HPDE6-E6E7 (cell line): Measurements from ENCODE around the gene STRIP2.
"Not testable (repeated sequence)": the region's sequence is repeated elsewhere in the genome, so short reads cannot be mapped to it uniquely, and the experiment has no call there.

Experiments used
- DNase-seq: peaks from one replicate; pipeline ENCODE4 v3.0.0; 2011; ENCODE audit warnings: missing footprints; ENCODE audit errors: extremely low spot score

STRIP2 gene

DNA sequence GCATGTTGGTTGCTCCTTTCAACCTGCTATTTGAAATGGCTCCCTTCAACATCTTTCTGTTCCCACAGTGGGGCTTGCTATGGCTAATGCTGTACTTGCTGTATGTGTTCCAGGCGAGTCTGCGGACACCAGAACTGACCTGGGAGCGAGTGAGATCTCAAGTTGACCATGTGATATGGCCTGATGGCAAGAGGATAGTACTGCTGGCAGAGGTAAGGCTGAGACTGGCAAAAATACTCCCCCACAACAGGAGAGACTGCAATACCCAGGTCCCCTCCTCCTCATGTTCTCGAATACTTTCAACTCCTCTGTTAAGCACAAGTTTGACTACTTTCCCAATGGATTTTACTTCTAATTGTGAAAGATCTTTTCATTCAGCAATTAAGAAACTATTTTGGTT lies 11.5 kb upstream of the STRIP2 start:
- DNase-seq = no peak

DNA sequence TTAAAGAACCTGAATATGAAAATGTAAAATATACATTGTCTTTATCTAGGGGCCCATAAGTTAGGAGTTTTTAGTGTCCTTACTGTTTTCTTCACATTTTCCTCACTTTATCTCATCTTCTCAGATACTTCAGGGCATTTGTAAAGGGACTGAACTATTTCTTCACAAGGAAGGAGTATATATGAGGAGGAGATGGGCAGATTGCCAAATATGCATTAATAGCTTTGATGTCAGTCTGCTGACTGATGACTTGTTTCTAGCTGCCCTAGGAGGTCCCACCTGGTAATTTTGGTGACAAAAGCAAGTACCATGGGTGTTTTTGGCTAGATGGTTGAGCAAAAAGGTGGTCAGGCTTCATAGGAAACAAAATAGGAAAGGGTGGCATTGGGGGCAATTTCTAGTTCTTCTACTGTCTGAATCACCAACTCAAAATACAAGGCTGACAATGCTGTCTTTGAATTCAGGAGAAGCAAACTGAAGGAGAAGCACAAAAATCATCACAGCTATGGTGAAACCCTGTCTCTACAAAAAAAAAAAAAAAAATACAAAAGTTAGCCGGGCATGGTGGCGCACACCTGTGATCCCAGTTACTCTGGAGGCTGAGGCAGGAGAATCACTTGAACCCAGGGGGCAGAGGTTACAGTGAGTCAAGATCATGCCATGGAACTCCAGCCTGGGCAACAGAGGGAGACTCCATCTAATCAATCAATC lies 10.4 kb upstream of the STRIP2 start:
- peak; percentile 29 for DNase-seq

DNA sequence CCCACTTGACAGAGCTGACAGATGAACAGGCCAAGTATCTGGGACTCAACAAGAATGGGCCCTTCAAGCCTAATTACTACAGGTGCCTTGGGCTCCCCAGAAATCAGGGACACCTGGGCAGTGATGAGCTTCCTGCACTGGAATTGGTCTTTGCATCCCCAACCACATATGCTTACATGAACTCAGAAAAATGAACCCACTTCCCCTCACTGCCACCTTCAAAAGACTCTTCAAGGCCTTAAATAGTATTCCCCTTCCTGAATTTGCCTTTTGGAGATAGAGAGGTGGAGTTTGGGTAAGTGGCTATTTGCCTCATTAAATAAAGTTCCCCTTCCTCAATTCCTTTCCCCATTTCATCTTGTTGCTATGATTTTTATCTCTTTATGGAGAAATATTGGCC lies 7.8 kb upstream of the STRIP2 start:
- no peak for DNase-seq

DNA sequence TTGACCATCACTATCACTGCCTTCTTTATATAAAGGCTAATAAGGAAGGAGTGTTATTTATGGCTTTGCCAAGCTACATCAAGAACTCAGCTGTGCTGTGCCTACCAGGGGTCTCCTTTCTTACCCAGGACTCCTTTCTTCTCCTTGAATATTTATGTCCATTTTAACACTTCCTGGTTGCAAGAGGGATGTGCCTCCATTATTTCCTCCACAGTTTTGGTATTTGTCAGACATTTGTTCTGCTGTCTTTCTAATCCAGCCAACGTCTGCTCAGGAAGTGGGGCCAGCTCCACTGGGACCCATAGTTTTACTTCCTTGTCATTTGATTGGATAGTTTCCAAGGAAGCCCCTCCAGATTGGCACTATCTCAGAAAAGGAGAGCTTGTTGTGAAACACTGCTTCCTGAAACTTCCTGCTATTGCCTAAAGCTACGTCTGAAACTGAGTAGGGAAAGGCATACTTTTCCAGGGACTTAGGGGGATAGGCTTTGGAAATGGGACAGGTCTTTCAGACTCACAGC lies 6.6 kb upstream of the STRIP2 start:
- DNase-seq = no peak

DNA sequence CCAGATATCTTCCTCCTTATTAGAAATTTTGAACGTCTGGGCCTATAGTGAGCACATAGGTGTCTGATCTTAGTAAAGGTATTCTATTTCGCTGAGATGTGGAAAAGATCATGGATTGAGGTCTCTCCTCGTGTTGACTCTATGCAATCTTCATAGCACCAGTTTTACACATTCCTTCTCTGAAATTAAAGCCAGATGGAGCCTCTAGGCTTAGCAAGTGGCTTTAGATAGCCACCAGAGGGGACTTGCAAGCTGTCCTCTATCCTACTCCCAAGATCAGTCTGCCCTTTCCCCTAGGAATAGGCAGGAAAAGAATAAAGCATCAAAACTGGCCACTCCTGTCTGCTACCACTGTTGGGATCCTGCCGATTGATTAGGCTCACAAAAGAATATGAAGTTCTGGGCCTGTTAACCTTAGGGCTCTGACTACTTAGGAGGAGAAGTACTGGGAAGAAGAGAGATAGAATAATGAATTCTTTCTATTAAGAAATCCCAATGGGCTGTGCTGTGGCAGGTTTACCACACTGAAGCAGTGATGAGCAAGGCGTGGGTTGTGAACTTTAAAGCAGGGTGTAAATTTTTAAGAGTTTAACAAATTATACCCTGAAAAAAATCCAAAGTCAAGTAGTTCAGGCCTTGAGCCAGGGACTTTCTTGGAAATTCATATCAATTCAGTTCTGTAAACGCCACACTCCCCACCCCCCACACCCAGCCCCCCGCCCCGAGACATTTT lies 2.2 kb upstream of the STRIP2 start:
- DNase-seq = no peak

DNA sequence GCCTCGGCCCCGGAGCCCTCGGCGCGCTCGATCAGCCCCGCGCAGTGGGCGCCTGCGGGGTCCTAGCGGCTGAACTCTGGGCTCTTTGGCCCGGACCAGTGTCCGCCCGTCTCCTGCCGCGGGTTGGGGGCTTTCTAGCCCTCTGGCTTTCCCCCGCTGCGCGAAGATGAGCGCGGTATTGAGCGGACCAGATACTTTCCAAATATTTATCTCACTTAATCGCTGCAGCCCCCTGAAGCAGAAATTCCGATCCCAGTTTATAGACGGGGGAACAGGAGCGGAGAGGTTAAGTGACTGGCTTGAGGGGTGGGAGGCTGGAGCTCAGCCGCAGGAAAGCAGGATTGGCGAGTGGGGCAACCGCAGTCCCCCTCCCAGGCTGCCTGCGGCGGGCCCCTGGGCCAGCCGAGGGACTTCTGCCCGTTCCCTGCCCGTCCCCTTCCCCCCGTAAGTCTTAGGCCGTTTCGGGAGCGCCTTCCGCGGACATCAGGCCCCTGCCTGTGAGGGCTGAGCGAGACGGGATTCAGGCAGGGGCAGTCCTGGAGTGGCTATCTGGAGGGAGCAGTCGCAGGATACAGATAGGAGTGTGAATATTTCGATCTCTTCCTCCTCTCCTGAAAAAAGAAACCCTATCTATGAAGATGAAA lies 565 bp downstream of the STRIP2 start:
- no peak for DNase-seq

DNA sequence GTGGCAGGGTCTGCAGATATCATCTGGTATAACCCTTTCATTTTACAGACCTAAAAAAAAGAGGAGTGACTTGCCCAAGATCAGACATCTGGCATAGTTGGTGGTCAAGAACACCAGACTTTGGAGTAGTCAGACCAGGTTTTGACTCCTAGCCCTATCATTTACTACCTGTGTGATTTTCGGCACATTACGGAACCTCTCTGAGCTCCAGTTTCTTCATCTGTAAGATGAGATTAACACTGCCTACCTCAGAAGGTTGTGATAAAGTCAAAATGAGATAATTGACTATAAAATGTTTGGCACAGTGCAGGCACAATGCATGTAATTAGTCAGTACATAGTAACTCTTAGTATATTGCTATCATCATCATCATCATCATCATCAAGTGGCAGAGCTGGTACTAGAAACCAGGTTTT lies 1.2 kb downstream of the STRIP2 start:
- no peak for DNase-seq

DNA sequence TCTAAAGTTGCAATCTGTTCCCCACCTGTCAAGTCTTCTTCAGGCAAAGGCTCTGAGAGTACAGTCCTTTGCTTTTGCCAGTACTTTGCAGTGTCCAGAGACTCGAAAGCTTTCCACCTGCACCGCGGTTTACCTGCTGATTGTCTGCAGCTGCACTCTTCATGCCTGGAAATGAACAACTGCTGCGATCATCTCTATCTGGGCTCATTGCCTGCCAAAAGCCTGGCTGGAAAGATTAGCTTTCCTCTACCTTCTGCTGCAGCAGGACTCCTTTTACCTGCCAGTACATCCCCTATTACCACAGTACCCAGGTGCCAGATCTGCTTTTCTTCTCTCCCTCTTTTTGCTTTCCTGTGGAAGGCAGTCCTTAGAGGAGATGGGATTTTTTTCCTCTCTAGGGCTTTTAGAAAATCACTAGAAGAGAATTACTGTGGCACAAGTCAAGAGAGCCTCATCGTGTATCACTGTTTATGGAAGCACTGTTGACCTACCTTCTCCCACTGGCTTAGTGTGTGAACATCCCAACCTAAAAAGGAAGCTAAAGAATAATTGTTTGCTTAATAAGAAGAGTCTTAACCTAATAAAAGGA lies 2.2 kb downstream of the STRIP2 start:
- DNase-seq = no peak

DNA sequence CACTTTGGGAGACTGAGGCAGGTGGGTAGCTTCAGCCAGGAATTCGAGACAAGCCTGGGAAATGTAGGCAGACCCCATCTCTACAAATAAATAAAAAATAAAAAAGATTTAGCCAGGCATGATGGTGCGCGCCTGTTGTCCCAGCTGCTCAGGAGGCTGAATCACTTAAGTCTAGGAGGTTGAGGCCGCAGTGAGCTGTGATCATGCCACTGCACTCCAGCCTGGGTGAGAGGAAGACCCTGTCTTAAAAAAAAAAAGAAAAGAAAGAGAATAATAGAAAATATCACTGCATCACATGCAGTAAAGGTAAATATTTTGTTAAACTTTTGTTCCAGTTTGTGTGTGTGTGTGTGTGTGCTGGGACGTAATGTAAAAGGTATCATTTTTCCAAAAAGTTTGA lies 3.0 kb downstream of the STRIP2 start:
- DNase-seq = no peak

DNA sequence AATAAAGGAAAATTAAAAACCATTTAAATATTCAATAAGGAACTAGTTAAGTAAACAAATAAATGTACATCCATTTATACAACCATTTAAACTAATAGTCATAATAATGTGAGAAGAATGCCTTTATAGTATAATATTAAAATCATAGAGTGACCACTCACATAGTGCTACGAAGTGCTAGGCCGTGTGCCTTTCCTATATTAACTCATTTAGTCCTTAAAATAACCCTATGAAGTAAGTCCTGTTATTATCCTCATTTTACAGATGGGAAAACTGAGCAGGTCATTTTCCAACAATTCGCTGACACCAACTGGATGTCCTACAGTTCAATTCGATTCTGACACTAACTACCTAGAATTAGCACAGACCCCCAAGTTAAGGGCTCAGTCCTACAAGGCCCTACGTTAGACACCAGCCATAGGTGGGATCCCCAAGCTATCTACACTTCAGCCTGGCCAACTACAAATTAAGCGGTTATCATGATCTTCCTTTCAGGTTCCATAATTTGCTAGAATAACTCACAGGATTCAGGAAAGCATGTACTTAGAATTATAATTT lies 4.1 kb downstream of the STRIP2 start:
- no peak for DNase-seq

DNA sequence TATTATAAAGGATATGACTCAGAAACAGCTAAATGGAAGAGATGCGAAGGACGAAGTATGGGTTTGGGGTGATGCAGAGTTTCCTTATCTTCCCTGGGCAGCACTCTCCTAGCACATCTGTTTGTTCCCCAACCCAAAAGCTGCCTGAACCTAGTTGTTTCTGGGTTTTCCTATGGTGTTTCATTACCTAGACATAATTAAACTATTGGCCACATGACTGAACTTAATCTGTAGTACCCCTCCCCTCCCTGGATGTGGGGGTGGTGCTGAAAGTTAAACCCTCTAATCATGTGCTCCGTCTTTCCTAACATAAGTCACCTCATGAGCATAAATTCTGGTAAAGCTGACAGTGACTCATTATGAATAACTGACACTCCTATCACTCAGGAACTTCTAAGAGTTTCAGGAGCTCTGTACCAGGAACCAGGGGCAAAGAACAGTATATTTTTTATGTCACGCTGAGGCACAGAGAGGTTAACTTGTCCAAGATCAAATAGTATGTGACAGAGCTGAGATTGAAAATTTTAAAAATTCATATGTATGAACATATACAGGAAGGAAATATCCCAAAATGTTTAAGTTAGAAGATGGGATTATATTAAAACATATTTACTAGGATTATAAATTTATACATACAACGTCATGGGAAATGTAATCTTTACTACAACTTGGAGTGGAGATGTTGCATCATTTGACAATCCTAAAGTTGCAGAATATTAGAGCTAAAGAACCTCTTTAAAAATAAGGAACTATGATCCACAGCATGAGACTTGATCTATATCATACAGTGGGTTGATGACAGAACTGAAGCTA lies 4.8 kb downstream of the STRIP2 start:
- DNase-seq = peak; percentile 64

DNA sequence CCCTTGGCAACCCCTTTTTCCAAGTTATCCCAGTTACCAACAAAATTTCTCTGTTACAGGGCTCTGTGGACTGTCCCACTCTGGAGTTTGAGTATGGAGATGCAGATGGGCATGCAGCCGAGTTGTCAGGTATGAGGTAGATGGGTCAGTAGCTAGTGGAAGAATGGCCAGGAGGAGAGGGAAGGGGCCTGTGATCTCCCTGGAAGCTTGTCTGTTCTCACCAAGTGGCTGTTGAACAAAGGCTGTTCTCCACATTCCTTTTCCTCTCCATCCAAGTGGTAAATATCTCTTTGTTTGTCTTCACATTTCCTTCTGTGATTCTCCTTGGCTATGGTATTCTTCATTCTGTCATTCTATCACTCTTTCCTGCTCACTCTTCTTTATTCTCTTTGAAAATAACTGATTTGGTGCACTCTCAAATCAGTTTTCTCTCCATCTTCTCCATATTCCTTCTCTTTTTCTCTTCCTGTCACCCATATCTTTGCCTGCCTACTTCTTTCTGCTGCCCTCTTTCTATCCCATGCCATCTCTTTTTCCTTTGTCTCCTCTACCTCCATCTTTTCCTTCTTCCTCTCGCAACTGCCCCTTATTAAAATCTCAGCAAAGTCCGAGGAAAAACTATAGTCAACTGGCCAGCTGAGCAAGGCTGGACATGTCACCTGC lies 5.9 kb downstream of the STRIP2 start:
- DNase-seq = no peak

DNA sequence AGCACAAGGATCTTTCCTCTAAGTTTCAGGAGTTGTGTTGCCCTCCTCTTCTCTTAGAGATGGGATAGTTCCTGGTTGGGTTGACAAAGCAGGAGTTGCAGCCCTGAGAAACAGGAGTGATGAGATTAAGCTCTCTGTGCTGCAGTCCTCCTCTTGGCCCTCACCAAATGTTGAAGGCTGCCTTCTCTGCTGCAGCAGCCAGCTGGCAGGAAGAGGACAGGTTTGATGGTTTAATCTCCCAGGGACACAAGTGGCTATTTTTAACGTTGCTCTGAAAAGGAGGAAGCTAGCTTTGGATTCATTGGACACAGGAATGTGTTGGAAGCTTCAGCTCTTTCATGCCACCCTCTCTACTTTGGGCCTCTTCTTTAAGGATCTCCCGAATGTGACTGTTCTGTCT lies 9.4 kb downstream of the STRIP2 start:
- DNase-seq = no peak

DNA sequence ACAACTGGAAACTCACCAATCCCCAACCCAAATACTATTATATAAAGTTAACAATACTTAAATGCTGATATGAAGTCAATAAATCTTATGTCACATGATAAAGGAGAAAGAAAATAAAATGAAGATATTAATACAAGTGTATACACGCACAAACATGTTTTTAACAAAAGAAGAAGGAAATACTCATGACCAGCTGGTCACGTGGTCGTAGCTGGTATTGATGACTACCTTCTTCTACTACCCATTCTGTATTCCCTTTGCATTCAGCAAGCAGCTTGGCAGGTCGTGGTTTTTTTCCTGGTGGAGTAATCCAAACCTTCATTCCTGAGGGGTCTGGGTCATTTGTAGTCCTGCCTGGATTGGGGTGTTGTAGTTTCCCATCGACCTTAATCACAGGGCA lies 10.5 kb downstream of the STRIP2 start:
- DNase-seq = not testable (repeated sequence)

DNA sequence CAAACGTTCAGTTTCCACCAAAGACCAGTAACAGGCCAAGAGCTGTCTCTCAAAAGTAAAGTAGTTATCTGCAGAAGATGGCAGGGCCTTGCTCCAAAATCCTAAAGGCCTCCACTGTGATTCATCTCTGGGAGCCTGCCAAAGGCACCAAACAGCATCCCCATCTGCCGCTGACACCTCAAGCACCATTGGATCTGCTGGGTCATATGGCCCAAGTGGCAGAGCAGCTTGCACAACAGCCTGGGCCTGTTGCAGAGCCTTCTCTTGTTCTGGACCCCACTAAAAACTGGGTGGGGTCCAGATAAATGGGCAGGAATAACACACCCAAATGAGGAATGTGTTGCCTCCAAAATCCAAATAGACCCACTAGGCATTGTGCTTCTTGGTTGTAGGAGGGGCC lies 12.7 kb downstream of the STRIP2 start:
- DNase-seq = not testable (repeated sequence)

DNA sequence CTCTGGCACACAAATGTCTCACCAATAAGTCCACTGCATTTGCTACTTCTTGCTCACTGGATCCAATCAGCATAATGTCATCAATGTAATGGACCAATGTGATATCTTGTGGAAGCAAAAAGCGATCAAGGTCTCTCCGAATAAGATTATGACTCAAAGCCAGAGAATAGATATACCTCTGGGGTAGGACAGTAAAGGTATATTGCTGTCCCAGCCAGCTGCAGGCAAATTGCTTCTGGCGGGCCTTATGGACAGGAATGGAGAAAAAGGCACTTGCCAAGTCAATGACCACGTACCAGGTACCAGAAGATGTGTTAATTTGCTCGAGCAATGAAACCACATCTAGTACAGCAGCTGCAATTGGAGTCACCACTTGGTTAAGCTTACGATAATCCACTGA lies 13.2 kb downstream of the STRIP2 start:
- not testable (repeated sequence) for DNase-seq

DNA sequence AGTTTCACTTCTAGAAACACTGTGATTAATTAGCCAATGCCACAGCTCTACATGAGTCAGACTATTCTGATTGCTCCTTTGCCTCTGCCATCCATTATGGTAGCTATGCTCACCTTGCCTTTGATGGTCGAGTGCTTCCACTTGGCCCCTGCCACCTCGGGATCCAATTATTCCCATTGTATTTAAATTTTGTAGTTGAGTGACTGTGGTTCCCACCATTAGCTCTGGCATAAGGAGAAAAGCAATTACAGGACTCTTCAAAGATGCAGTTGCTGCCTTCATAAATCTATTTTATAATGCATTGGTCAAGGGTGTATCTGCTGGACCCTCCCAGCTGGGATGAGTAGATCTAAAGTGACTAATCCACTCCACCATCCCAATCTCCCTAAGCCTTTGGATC lies 14.4 kb downstream of the STRIP2 start:
- DNase-seq = not testable (repeated sequence)

DNA sequence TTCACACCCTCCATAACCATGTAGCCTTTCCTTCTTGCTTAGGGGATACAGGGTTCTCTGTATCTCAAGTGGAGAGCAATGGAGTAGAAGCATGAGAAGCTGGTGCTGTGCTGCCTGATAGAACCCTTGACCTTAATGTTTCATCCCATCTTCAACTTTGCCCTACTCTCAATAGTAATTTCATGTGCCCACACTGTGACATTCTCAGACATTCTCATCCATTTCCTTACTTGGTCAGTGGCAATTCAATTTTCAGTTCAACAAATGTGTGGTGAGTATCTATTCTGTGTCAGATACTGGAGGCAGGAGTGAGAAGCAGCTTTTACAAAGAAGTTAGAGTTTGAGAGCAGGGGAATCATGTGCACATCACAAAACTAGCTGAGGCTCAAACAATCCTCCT lies 16.1 kb downstream of the STRIP2 start:
- no peak for DNase-seq

DNA sequence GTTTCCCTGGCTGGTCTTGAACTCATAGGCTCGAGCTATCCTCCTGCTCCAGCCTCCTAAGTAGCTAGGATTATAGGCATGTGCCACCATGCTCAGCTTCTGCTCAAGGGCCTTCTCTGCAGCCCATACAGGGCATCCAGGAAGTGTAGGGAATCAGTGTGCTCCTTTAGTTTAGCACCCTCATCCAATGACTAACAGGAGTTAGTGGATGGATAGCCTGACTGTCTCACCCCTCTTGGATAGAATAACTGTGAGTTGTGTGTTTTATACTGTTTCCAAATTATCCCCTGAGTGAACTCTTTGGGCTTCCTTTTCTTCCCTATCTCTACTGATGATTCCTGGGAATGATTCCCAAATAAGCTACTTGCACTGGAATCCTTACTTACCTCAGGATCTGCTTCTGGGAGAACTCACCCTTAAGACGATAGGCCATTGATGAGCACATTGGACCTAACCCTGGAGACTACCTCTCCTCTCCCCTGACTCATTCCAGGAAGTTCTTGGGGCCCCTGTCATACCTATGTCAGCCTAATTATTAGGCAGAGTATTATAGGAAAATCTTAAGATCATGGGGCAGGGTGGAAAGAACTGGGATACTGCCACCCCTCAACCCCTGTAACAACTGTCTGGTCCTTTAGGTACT lies 18.5 kb downstream of the STRIP2 start:
- DNase-seq = peak; percentile 62
